ENCODE measurements around the gene CHRNA3. TPM values are rescaled to one million over a fixed set of nuclear protein-coding genes. Genes with fewer than 3 reads are reported as not detected.
"Not testable (repeated sequence)": the region's sequence is repeated elsewhere in the genome, so short reads cannot be mapped to it uniquely, and the experiment has no call there.

Gene CHRNA3
- total RNA-seq, 2 donors from 2014 or later = 0.52 TPM; not detected in 1

DNA sequence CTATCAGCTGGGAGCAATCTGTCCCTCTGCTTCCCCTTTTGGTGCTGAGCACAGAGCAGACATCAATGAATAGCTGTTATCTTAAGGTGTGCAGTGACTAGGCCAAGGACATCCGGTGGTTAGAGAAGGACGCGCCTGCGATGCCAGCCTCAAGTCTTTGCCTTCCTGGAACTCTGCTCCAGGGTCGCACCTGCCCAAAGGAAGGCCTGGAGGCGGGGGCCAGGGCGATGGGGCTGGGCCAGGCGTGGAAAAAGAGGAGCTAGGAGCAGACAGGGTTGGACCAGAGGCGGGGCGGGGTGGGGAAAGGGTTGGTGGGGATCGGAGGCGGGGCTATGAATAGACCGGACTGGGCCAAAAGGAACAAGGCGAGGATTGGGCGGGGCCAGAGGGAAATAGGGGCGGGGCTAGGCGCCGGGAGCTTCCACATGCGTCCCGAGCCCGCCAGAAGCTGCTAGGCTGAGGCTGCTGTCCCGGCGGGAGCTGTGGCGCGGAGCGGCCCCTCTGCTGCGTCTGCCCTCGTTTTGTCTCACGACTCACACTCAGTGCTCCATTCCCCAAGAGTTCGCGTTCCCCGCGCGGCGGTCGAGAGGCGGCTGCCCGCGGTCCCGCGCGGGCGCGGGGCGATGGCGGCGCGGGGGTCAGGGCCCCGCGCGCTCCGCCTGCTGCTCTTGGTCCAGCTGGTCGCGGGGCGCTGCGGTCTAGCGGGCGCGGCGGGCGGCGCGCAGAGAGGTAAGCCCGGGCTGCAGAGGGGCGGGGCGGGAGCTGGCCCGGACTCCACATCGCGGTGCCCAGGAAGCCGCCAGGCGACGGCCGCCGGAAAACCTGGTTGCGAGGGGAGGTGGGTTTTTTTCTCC is 55.5 kb downstream of the CHRNA3 start, which contains the start of gene CHRNA5:
Gene CHRNA5 (plus strand): TSS at position 424 of the 854 bp plus-strand sequence. CDS start 200 bp downstream, at position 624.
- H3K4me1 ChIP-seq = peaks cover 17% of the 10 kb centered on the region
- peak within 1 kb of the TSS; percentile 28 to 75 (median 54) for H3K27ac ChIP-seq
- H3K36me3 ChIP-seq (replicated peaks in 1 of 2; ENCODE audit: insufficient read depth in 1 of 2, low read depth in 2 of 2) = no peaks in the 10 kb centered on the region
- 0 to 1% methylated on average over 30 to 75 of the region's 75 CpGs for WGBS, 2 donors
- DNase-seq = peak; percentile 89 to 98 (median 97)
- peak; percentile 94 for ATAC-seq
- peak; percentile 49 to 61 (median 55) for TF ChIP-seq POLR2A (IDR thresholded peaks at IDR 0.05)
- TF ChIP-seq, protein P1, sequence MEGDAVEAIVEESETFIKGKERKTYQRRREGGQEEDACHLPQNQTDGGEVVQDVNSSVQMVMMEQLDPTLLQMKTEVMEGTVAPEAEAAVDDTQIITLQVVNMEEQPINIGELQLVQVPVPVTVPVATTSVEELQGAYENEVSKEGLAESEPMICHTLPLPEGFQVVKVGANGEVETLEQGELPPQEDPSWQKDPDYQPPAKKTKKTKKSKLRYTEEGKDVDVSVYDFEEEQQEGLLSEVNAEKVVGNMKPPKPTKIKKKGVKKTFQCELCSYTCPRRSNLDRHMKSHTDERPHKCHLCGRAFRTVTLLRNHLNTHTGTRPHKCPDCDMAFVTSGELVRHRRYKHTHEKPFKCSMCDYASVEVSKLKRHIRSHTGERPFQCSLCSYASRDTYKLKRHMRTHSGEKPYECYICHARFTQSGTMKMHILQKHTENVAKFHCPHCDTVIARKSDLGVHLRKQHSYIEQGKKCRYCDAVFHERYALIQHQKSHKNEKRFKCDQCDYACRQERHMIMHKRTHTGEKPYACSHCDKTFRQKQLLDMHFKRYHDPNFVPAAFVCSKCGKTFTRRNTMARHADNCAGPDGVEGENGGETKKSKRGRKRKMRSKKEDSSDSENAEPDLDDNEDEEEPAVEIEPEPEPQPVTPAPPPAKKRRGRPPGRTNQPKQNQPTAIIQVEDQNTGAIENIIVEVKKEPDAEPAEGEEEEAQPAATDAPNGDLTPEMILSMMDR (IDR thresholded peaks at IDR 0.05) = no peak
- no peaks in the 10 kb centered on the region for H3K9me3 ChIP-seq
- H3K27me3 ChIP-seq = no peaks in the 10 kb centered on the region
- intact Hi-C loops (cut with DNase I) = no loop called here
- H3K4me3 ChIP-seq = peak within 1 kb of the TSS in 1 of 2 donors; percentile 8

- H3K9me3 ChIP-seq = no peaks in the 10 kb centered on the region
- TF ChIP-seq, protein P1 (IDR thresholded peaks at IDR 0.05) = no peak
- no peak for TF ChIP-seq POLR2A (IDR thresholded peaks at IDR 0.05)
- DNase-seq = no peak
- no peak for ATAC-seq
- H3K4me1 ChIP-seq = peaks cover 17% of the 10 kb centered on the region
- no peak overlapping the region for H3K4me3 ChIP-seq
- peak overlapping the region in 1 of 4 donors; percentile 28 for H3K27ac ChIP-seq
- H3K27me3 ChIP-seq = no peaks in the 10 kb centered on the region
- H3K36me3 ChIP-seq (replicated peaks in 1 of 2; ENCODE audit: insufficient read depth in 1 of 2, low read depth in 2 of 2) = no peaks in the 10 kb centered on the region
- WGBS, 2 donors = 56 to 65% methylated on average over 11 of the region's 11 CpGs
- intact Hi-C loops (cut with DNase I) = no loop called here
Observed at GRCh38 chr15:78564743-78565096, 56.1 kb downstream of the CHRNA3 start.

- intact Hi-C loops (cut with DNase I) = no loop called here
- H3K4me1 ChIP-seq = peaks cover 17% of the 10 kb centered on the region
- no peaks in the 10 kb centered on the region for H3K27me3 ChIP-seq
- ATAC-seq (no peak), DNase-seq (no peak)
- no peaks in the 10 kb centered on the region for H3K9me3 ChIP-seq
- WGBS, 2 donors = 87 to 94% methylated on average over 2 of the region's 2 CpGs
- H3K27ac ChIP-seq = no peak overlapping the region
- TF ChIP-seq, protein P1 (IDR thresholded peaks at IDR 0.05) = no peak
- no peak for TF ChIP-seq POLR2A (IDR thresholded peaks at IDR 0.05)
- no peak overlapping the region for H3K4me3 ChIP-seq
- H3K36me3 ChIP-seq (replicated peaks in 1 of 2; ENCODE audit: insufficient read depth in 1 of 2, low read depth in 2 of 2) = no peaks in the 10 kb centered on the region
Observed at GRCh38 chr15:78563092-78563491, 57.7 kb downstream of the CHRNA3 start.

GRCh38 chr15:78561490-78561889 is 59.3 kb downstream of the CHRNA3 start:
- Histone ChIP-seq H3K9me3 (no peaks in the 10 kb centered on the region), H3K27me3 (no peaks in the 10 kb centered on the region), H3K36me3 (replicated peaks in 1 of 2; ENCODE audit: insufficient read depth in 1 of 2, low read depth in 2 of 2) (no peaks in the 10 kb centered on the region), H3K27ac (no peak overlapping the region), H3K4me1 (peaks cover 14% of the 10 kb centered on the region), H3K4me3 (no peak overlapping the region)
- ATAC-seq = no peak
- no peak for TF ChIP-seq POLR2A (IDR thresholded peaks at IDR 0.05)
- TF ChIP-seq, protein P1 (IDR thresholded peaks at IDR 0.05) = no peak
- WGBS, 2 donors = 73 to 84% methylated on average over 5 of the region's 5 CpGs
- intact Hi-C loops (cut with DNase I) = no loop called here
- DNase-seq = no peak

GRCh38 chr15:78560201-78560600 is 60.6 kb downstream of the CHRNA3 start:
- H3K4me1 ChIP-seq; H3K9me3 ChIP-seq; DNase-seq; H3K27me3 ChIP-seq; H3K4me3 ChIP-seq; H3K36me3 ChIP-seq (replicated peaks in 1 of 2; ENCODE audit: insufficient read depth in 1 of 2, low read depth in 2 of 2); intact Hi-C loops (cut with DNase I); ATAC-seq; H3K27ac ChIP-seq: not testable (repeated sequence)
- 93% methylated on average over 10 of the region's 10 CpGs for WGBS, 2 donors

Measured in body of pancreas (tissue), 4 donors.